GM12864 (cell line): Measurements from ENCODE around the gene TTLL5.

ENCODE experiments used
- DNase-seq: peaks from one replicate; pipeline ENCODE4 v3.0.0-alpha.2; 2011; ENCODE audit warnings: low read depth
- H3K4me3 ChIP-seq: 2 replicates; pipeline ENCODE4 v1.5.1; 2011; ENCODE audit warnings: mild to moderate bottlenecking, low read depth, low read length, control low read depth
- TF ChIP-seq, protein P1 (sequence below): IDR thresholded peaks from 2 replicates; pipeline ENCODE4 v1.5.1; 2011; ENCODE audit warnings: low read depth, mild to moderate bottlenecking, moderate library complexity, low read length, control low read depth, inconsistent platforms; ENCODE audit errors: missing control alignments

The TTLL5 gene

DNA sequence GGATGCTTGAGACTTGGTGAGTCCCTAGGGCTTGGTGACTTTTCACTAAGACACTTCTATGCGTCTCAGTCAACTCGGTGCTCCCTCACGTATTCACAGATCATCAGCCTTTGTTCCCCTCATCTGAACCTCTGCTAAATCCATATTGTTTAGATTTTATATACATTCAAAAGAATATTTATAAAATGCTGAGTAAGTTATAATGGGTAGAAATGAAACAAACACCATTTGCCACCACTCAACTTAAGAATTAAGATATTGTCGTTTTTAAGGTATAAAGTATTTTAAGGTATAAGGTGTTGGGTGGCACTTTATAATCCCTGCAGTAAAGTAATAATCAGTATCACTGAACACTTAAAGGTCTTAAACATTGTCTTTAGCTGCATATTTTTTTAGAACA, 103.0 kb downstream of the TTLL5 start:
- TF ChIP-seq, protein P1, sequence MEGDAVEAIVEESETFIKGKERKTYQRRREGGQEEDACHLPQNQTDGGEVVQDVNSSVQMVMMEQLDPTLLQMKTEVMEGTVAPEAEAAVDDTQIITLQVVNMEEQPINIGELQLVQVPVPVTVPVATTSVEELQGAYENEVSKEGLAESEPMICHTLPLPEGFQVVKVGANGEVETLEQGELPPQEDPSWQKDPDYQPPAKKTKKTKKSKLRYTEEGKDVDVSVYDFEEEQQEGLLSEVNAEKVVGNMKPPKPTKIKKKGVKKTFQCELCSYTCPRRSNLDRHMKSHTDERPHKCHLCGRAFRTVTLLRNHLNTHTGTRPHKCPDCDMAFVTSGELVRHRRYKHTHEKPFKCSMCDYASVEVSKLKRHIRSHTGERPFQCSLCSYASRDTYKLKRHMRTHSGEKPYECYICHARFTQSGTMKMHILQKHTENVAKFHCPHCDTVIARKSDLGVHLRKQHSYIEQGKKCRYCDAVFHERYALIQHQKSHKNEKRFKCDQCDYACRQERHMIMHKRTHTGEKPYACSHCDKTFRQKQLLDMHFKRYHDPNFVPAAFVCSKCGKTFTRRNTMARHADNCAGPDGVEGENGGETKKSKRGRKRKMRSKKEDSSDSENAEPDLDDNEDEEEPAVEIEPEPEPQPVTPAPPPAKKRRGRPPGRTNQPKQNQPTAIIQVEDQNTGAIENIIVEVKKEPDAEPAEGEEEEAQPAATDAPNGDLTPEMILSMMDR, result no peak
- no peak overlapping the region for H3K4me3 ChIP-seq
- DNase-seq, result no peak

DNA sequence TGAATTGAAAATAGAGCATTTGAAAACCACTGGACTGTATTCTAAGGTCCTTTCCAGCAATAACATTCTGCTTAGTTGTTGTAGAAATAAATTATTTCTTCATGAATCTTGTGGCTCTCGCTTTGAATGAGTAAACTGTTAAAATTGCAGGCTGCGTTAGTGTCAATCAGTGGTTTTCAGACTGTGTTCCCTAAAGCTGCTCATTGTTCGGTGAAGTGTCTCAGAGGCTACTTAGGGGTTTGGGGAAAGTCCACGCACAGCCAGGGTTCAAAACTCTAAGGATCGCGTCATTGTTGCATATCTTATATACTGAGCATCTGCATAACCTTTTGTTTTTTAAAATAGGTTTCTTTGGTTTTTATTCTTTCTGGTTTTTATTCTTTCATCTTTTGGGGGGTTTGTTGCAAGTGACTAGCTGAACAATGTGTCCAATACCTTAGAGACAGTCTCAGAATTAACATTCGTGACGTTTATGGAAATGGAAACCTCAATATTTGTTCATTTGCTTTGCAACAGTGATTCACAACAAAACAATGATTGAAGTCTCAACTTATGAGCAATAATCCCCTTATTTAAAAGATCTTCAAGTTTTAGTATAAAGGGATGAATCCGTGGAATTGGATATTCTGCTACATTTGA, 108.1 kb downstream of the TTLL5 start:
- DNase-seq, result no peak
- no peak overlapping the region for H3K4me3 ChIP-seq

DNA sequence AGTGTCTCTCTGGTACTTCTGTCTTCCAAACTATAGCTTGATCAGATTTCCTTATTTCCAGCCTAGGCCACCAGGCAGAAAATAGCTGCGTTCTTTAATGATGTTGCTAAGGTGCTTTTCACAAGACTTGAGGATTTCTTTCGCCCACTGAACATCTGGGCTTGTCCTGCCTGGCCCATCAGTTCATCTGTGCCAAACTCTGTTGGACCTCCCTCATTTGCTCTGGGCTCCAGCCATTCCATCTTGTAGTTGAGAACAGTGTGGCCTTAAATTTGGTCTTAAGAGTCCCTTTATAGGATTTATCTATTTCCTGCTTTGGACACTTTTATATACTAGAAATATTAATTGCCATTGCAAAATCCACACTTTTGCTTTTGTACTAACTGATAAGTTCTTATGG, 109.6 kb downstream of the TTLL5 start:
- no peak for DNase-seq
- TF ChIP-seq, protein P1, result no peak
- no peak overlapping the region for H3K4me3 ChIP-seq

More for the DNA sequence above, 108.1 kb downstream of the TTLL5 start:
- TF ChIP-seq, protein P1, result no peak

DNA sequence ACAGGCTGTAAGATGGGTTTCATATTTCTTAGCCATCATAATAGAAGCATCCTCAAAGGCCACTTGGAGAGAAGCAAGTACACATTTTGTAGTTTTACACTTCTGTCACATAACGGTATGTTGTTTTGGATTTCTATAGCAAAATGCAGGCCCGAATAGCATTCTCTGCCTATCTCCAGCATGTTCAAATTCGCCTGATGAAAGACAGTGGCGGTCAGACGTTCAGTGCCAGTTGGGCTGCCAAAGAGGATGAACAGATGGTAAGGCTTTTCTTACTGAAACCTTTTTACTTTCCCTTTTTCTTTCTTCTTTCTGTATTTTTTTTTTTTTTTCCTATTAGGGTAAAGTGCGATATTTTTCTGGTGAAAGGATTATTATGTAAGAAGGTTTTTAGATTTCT, 110.5 kb downstream of the TTLL5 start:
- no peak overlapping the region for H3K4me3 ChIP-seq
- TF ChIP-seq, protein P1, result no peak
- no peak for DNase-seq

DNA sequence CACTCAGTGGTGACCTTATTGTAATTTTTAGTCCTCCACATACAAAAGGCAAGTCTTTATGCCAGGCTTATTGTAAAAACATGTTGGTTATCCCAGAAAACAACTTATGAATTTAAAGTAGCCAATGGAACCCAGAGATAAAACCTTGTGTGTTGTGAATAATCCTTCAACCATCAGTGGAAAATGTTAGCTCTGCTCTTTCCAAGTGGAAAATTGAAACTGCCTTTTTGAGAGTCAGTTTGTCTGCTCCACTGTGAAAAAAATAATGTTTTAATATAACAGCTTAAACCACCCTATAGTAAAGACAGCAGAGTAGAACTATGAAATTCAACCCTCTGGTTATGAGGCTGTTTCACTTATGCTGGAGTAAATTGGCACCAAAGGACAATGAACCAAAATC, 112.0 kb downstream of the TTLL5 start:
- TF ChIP-seq, protein P1, result no peak
- no peak overlapping the region for H3K4me3 ChIP-seq
- no peak for DNase-seq

DNA sequence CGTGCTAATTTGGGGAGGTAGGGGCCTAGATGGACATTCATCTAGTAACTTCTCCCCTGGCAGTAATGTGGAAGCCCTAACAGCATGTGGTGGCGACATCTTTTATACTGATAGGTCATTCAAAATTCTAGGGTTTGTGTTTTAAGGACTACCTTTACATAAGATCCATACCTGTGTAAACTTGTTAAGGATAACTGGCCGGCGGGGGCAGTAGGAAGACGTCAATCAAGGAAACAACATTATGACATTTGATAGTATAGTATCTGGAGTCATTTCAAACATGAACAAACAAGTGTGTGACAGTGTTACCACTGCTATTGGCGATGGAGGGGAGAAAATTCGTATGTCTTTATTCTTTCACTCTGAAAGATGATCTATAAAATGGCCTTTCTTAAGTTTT, 120.0 kb downstream of the TTLL5 start:
- no peak overlapping the region for H3K4me3 ChIP-seq
- TF ChIP-seq, protein P1, result no peak
- no peak for DNase-seq

DNA sequence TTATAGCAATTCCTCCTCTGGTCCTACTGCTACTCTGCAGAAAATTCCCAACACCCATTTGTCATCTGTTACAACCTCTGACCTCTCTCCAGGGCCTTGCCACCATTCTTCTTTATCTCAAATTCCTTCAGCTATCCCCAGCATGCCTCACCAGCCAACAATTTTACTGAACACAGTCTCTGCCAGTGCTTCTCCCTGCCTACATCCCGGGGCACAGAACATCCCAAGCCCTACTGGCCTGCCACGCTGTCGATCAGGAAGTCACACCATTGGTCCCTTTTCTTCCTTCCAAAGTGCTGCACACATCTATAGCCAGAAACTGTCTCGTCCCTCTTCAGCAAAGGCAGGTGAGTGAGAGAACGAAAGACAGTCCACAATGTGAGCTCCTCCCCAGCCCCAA, 122.1 kb downstream of the TTLL5 start:
- TF ChIP-seq, protein P1, result no peak
- no peak for DNase-seq

More for the DNA sequence above, 122.1 kb downstream of the TTLL5 start:
- no peak overlapping the region for H3K4me3 ChIP-seq
